UCSD-AML1 (cell line): Measurements from ENCODE around the gene CROCC.
"Not testable (repeated sequence)": the region's sequence is repeated elsewhere in the genome, so short reads cannot be mapped to it uniquely, and the experiment has no call there.

Experiments
- DNase-seq: peaks from one replicate; lab custom pipeline; 2025; ENCODE audit not compliant: unreplicated experiment; lab: John Stamatoyannopoulos, UW

The CROCC gene

GRCh38 chr1:16896316-16897055 lies 25.2 kb upstream of the CROCC start:
- peak; percentile 78 for DNase-seq

GRCh38 chr1:16897653-16898052 lies 24.1 kb upstream of the CROCC start:
- DNase-seq: not testable (repeated sequence)

- not testable (repeated sequence) for DNase-seq
Measured at GRCh38 chr1:16898298-16898697, 23.4 kb upstream of the CROCC start.

- not testable (repeated sequence) for DNase-seq
Measured at GRCh38 chr1:16899020-16899419, 22.7 kb upstream of the CROCC start.

GRCh38 chr1:16900751-16901150 lies 21.0 kb upstream of the CROCC start:
- DNase-seq: no peak

- DNase-seq: not testable (repeated sequence)
Measured at GRCh38 chr1:16901371-16901770, 20.4 kb upstream of the CROCC start.

GRCh38 chr1:16903054-16903453 lies 18.7 kb upstream of the CROCC start:
- no peak for DNase-seq

GRCh38 chr1:16903458-16903796 lies 18.3 kb upstream of the CROCC start:
- no peak for DNase-seq

- DNase-seq: peak; percentile 94
Measured at GRCh38 chr1:16904560-16905109, 17.1 kb upstream of the CROCC start.

GRCh38 chr1:16905110-16905867 lies 16.4 kb upstream of the CROCC start:
- peak; percentile 35 for DNase-seq

GRCh38 chr1:16905868-16906702 lies 15.6 kb upstream of the CROCC start:
- no peak for DNase-seq

- no peak for DNase-seq
Measured at GRCh38 chr1:16906873-16907272, 14.9 kb upstream of the CROCC start.

GRCh38 chr1:16907870-16908758 lies 13.6 kb upstream of the CROCC start:
- no peak for DNase-seq

- not testable (repeated sequence) for DNase-seq
Measured at GRCh38 chr1:16911851-16912721, 9.6 kb upstream of the CROCC start.

GRCh38 chr1:16912742-16913141 lies 9.0 kb upstream of the CROCC start:
- not testable (repeated sequence) for DNase-seq

GRCh38 chr1:16913181-16913832 lies 8.4 kb upstream of the CROCC start:
- no peak for DNase-seq

- peak; percentile 91 for DNase-seq
Measured at GRCh38 chr1:16913833-16914662, 7.7 kb upstream of the CROCC start.
